SK-N-SH treated with all-trans-retinoic acid at 6 μM for 48 hours (cell line): Measurements from ENCODE around the gene PNPLA7.

Experiments used
- CSRNP3 ChIP-seq: fragments of 250-450 bp; sonication (Bioruptor Pico); IDR thresholded peaks from 2 replicates; pipeline ENCODE4 v1.5.1; 2021; ENCODE audit warnings: mild to moderate bottlenecking, moderate library complexity
- ZFP30 ChIP-seq: fragments of 450-650 bp; formaldehyde crosslinking; IDR thresholded peaks from 2 replicates; pipeline ENCODE4 v1.5.0; 2022; ENCODE audit warnings: mild to moderate bottlenecking, moderate library complexity
- TF ChIP-seq, protein P1 (sequence below): fragments of 250-450 bp; sonication (Bioruptor Pico); IDR thresholded peaks from 2 replicates; pipeline ENCODE4 v1.8.0; 2020; ENCODE audit warnings: mild to moderate bottlenecking, moderate library complexity, borderline replicate concordance

DNA sequence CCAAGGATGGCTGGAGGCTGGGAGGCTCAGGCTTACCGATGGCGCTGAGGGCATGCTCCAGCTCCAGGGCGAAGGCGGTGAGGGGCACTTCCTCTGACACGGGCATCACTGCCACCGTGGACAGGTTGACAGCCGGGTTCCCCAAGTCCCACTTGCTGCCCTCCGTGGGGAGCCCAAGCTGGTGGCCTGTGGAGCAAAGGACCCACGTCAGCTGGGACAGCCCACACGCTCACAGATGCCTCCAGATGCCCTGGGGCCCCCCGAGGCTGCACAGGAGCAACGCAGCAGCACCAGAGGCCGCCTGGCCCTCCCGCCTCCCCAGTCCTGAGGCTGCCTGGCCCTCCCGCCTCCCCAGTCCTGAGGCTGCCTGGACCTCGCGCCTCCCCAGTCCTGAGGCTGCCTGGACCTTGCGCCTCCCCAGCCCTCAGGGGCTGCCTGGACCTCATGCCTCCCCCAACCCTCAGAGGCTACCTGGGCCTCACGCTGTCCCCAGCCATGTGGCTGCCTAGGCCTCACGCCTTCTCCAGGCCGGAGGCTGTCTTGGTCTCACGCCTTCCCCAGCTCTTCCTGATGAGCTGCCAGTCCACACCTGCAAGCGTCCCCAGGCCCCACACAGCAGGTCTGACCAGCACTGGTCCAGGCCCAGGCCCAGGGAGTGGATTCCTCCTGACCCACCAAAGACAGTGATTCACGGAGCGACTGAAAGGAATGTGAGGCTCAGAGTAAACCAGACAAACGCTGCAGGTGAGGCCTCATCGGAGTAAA lies 65.5 kb downstream of the PNPLA7 start:
- TF ChIP-seq ZFP30 (no peak), CSRNP3 (no peak)
- TF ChIP-seq, protein P1, sequence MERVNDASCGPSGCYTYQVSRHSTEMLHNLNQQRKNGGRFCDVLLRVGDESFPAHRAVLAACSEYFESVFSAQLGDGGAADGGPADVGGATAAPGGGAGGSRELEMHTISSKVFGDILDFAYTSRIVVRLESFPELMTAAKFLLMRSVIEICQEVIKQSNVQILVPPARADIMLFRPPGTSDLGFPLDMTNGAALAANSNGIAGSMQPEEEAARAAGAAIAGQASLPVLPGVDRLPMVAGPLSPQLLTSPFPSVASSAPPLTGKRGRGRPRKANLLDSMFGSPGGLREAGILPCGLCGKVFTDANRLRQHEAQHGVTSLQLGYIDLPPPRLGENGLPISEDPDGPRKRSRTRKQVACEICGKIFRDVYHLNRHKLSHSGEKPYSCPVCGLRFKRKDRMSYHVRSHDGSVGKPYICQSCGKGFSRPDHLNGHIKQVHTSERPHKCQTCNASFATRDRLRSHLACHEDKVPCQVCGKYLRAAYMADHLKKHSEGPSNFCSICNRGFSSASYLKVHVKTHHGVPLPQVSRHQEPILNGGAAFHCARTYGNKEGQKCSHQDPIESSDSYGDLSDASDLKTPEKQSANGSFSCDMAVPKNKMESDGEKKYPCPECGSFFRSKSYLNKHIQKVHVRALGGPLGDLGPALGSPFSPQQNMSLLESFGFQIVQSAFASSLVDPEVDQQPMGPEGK: no peak
